MM.1S (cell line): ENCODE results near the gene LOXL1.

Experiments
- DNase-seq: peaks from one replicate; pipeline ENCODE4 v3.0.0-alpha.2; 2015
- H2AFZ ChIP-seq: fragments of 300-600 bp; sonication (generic); 2 replicates; pipeline ENCODE4 v1.6.0; 2016; ENCODE audit warnings: antibody characterized with exemption, low read length
- H3F3A ChIP-seq: fragments of 300-600 bp; sonication (generic); 2 replicates; pipeline ENCODE4 v1.6.1; 2016; ENCODE audit warnings: mild to moderate bottlenecking, antibody characterized with exemption, low read length, moderate library complexity, mixed read lengths; ENCODE audit not compliant: insufficient read depth
- H3K27ac ChIP-seq: fragments of 300-600 bp; sonication (generic); 2 replicates; pipeline ENCODE4 v1.5.1; 2016; ENCODE audit warnings: mild to moderate bottlenecking, low read length
- H3K27me3 ChIP-seq: fragments of 300-600 bp; sonication (generic); replicated peaks from 2 replicates; pipeline ENCODE4 v1.6.0; 2016; ENCODE audit warnings: low read length; ENCODE audit not compliant: insufficient read depth
- H3K36me3 ChIP-seq: fragments of 300-600 bp; sonication (generic); replicated peaks from 2 replicates; pipeline ENCODE4 v1.6.1; 2016; ENCODE audit warnings: mild to moderate bottlenecking, low read length, mixed read lengths; ENCODE audit not compliant: insufficient read depth
- H3K4me1 ChIP-seq: fragments of 300-600 bp; sonication (generic); 2 replicates; pipeline ENCODE4 v1.6.1; 2016; ENCODE audit warnings: low read length, mixed read lengths
- H3K4me2 ChIP-seq: fragments of 300-600 bp; sonication (generic); 2 replicates; pipeline ENCODE4 v1.6.0; 2016; ENCODE audit warnings: low read depth, low read length
- H3K4me3 ChIP-seq: fragments of 300-600 bp; sonication (generic); 2 replicates; pipeline ENCODE4 v1.5.1; 2016; ENCODE audit warnings: low read length, mixed read lengths
- H3K79me2 ChIP-seq: fragments of 300-600 bp; sonication (generic); 2 replicates; pipeline ENCODE4 v1.6.1; 2016; ENCODE audit warnings: mixed run types, low read length, mixed read lengths
- H3K9ac ChIP-seq: fragments of 300-600 bp; sonication (generic); 2 replicates; pipeline ENCODE4 v1.6.1; 2016; ENCODE audit warnings: low read length, mixed read lengths
- H3K9me2 ChIP-seq: fragments of 300-600 bp; sonication (generic); replicated peaks from 2 replicates; pipeline ENCODE4 v1.6.1; 2016; ENCODE audit warnings: mild to moderate bottlenecking, low read length, mixed read lengths; ENCODE audit not compliant: insufficient read depth
- H3K9me3 ChIP-seq: fragments of 300-600 bp; sonication (generic); replicated peaks from 2 replicates; pipeline ENCODE4 v1.6.1; 2016; ENCODE audit warnings: mild to moderate bottlenecking, low read length, mixed read lengths; ENCODE audit not compliant: insufficient read depth
- H4K20me1 ChIP-seq: fragments of 300-600 bp; sonication (generic); 2 replicates; pipeline ENCODE4 v1.6.1; 2016; ENCODE audit warnings: mild to moderate bottlenecking, low read length, moderate library complexity, mixed read lengths; ENCODE audit not compliant: insufficient read depth
- CTCF ChIP-seq: fragments of 300-600 bp; sonication (generic); IDR thresholded peaks from 2 replicates; pipeline ENCODE4 v1.5.1; 2016; ENCODE audit warnings: antibody characterized with exemption, low read length, mixed read lengths
- EZH2 ChIP-seq: fragments of 300-600 bp; sonication (generic); optimal IDR thresholded peaks from 2 replicates; pipeline ENCODE3; 2017; ENCODE audit warnings: low read depth, mild to moderate bottlenecking, antibody characterized with exemption, low read length, mixed read lengths
- EZH2phosphoT487 ChIP-seq: fragments of 300-600 bp; sonication (generic); IDR thresholded peaks from 2 replicates; pipeline ENCODE4 v1.6.1; 2018; ENCODE audit warnings: antibody characterized with exemption, low read length

Gene LOXL1

GRCh38 chr15:73948396-73948795 lies 22.1 kb downstream of the LOXL1 start:
- H3F3A ChIP-seq = no peaks in the 10 kb centered on the region
- no peak overlapping the region for H3K9ac ChIP-seq
- no peak overlapping the region for H2AFZ ChIP-seq
- no peaks in the 10 kb centered on the region for H3K79me2 ChIP-seq
- H3K4me2 ChIP-seq = no peak overlapping the region
- TF ChIP-seq EZH2phosphoT487 (no peak), CTCF (no peak), EZH2 (no peak)
- no peaks in the 10 kb centered on the region for H3K36me3 ChIP-seq
- DNase-seq = no peak
- H3K9me3 ChIP-seq = no peaks in the 10 kb centered on the region
- no peaks in the 10 kb centered on the region for H3K9me2 ChIP-seq
- no peak overlapping the region for H3K4me3 ChIP-seq
- peaks cover 9% of the 10 kb centered on the region for H3K4me1 ChIP-seq
- H3K27me3 ChIP-seq = 0 out of 2 replicates have a peak, but pooled peaks cover 4% of the 10 kb centered on the region
- H3K27ac ChIP-seq = no peak overlapping the region
- H4K20me1 ChIP-seq = no peaks in the 10 kb centered on the region

GRCh38 chr15:73948982-73949381 lies 22.7 kb downstream of the LOXL1 start:
- Histone ChIP-seq H3K4me3 (no peak overlapping the region), H3K9me2 (no peaks in the 10 kb centered on the region), H3K27me3 (0 out of 2 replicates have a peak, but pooled peaks cover 2% of the 10 kb centered on the region), H4K20me1 (no peaks in the 10 kb centered on the region), H3F3A (no peaks in the 10 kb centered on the region), H3K9me3 (no peaks in the 10 kb centered on the region), H3K36me3 (no peaks in the 10 kb centered on the region), H3K9ac (no peak overlapping the region), H2AFZ (no peak overlapping the region), H3K27ac (no peak overlapping the region), H3K4me2 (no peak overlapping the region), H3K79me2 (no peaks in the 10 kb centered on the region), H3K4me1 (peaks cover 9% of the 10 kb centered on the region)
- DNase-seq = no peak
- no peak for TF ChIP-seq EZH2
- TF ChIP-seq EZH2phosphoT487 = no peak
- no peak for TF ChIP-seq CTCF

- DNase-seq = no peak
- Histone ChIP-seq H2AFZ (no peak overlapping the region), H3K36me3 (no peaks in the 10 kb centered on the region), H3K4me1 (peaks cover 9% of the 10 kb centered on the region), H3F3A (no peaks in the 10 kb centered on the region), H3K9me3 (no peaks in the 10 kb centered on the region), H3K79me2 (no peaks in the 10 kb centered on the region), H3K9ac (no peak overlapping the region), H3K27me3 (no peaks in the 10 kb centered on the region), H3K9me2 (no peaks in the 10 kb centered on the region), H4K20me1 (no peaks in the 10 kb centered on the region), H3K4me2 (no peak overlapping the region), H3K4me3 (no peak overlapping the region), H3K27ac (no peak overlapping the region)
- no peak for TF ChIP-seq EZH2phosphoT487
- no peak for TF ChIP-seq CTCF
- no peak for TF ChIP-seq EZH2
These were observed 23.2 kb downstream of the LOXL1 start for GRCh38 chr15:73949496-73949895.
